Stimulated activated naive CD8-positive, alpha-beta T cell treated with anti-CD3 and anti-CD28 coated beads, Interleukin-15, Interleukin-2, amounts not matched to agents 100 ng/mL and 50 ng/mL, for 24 hours (primary cell): ENCODE data around the gene CASK.

ENCODE experiments used
- H3K27ac Mint-ChIP-seq: one replicate; pipeline ENCODE4 v1.8.0; 2021; ENCODE audit warnings: mild to moderate bottlenecking, mixed read lengths
- H3K27me3 Mint-ChIP-seq: one replicate; pipeline ENCODE4 v1.8.0; 2021; ENCODE audit warnings: mixed read lengths
- H3K36me3 Mint-ChIP-seq: one replicate; pipeline ENCODE4 v1.8.0; 2021; ENCODE audit warnings: low read depth, mixed read lengths
- H3K4me1 Mint-ChIP-seq: one replicate; pipeline ENCODE4 v1.8.0; 2021; ENCODE audit warnings: low read depth, mixed read lengths
- H3K4me3 Mint-ChIP-seq: one replicate; pipeline ENCODE4 v1.8.0; 2021; ENCODE audit warnings: mild to moderate bottlenecking, mixed read lengths
- H3K9me3 Mint-ChIP-seq: one replicate; pipeline ENCODE4 v1.8.0; 2021; ENCODE audit warnings: mixed read lengths

The CASK gene

GRCh38 chrX:41885724-41886123, 37.6 kb downstream of the CASK start:
- Mint-ChIP-seq H3K4me1 (peaks cover 51% of the 10 kb centered on the region), H3K27ac (no peak overlapping the region), H3K27me3 (no peaks in the 10 kb centered on the region), H3K9me3 (no peaks in the 10 kb centered on the region), H3K36me3 (peaks cover 7% of the 10 kb centered on the region), H3K4me3 (no peak overlapping the region)

GRCh38 chrX:41881166-41881565, 42.2 kb downstream of the CASK start:
- no peaks in the 10 kb centered on the region for H3K9me3 Mint-ChIP-seq
- no peak overlapping the region for H3K4me3 Mint-ChIP-seq
- H3K36me3 Mint-ChIP-seq, result peaks cover 3% of the 10 kb centered on the region
- H3K27ac Mint-ChIP-seq, result no peak overlapping the region
- H3K4me1 Mint-ChIP-seq, result peaks cover 45% of the 10 kb centered on the region
- no peaks in the 10 kb centered on the region for H3K27me3 Mint-ChIP-seq

DNA sequence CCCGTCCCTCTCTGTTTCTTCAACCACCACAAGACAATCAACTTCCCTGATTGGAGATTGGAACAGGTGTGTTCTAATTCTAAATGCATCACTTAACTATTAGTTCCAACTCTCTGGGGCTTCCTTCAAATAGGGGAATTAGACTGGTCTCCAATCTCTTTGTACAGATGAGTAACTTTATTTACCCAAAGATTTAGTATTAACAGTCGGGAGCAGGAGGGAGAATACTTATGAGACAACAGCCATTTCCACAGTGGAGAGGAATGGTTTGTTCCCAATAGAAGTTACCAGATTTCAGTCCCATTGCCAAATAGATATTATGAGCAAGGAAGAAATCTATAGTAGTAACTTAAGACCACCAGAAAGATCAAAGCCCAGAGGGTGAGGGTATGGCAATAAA, 46.2 kb downstream of the CASK start:
- Mint-ChIP-seq H3K9me3 (no peaks in the 10 kb centered on the region), H3K36me3 (no peaks in the 10 kb centered on the region), H3K4me1 (peaks cover 39% of the 10 kb centered on the region), H3K4me3 (no peak overlapping the region), H3K27me3 (no peaks in the 10 kb centered on the region), H3K27ac (no peak overlapping the region)

DNA sequence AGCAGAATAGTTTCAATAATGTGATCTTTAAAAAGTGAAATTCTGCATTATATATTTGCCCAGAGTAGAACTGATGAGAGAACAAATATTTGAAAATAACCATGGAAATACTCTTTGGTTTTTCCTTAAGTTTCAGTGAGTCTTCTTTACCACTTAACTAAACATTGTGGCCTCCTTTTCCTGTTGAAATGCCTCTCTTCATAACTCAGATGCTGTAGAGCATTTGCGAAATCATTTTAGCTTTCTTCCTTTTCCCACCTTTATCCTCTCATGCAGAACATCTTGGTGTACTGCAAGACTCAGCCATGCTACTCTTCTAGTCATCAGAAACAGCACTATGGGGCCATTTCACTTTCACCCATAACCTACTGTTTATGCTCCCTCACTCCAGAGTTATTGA, 48.2 kb downstream of the CASK start:
- no peaks in the 10 kb centered on the region for H3K27me3 Mint-ChIP-seq
- H3K27ac Mint-ChIP-seq, result no peak overlapping the region
- H3K4me3 Mint-ChIP-seq, result no peak overlapping the region
- peaks cover 33% of the 10 kb centered on the region for H3K4me1 Mint-ChIP-seq
- H3K36me3 Mint-ChIP-seq, result no peaks in the 10 kb centered on the region
- no peaks in the 10 kb centered on the region for H3K9me3 Mint-ChIP-seq

DNA sequence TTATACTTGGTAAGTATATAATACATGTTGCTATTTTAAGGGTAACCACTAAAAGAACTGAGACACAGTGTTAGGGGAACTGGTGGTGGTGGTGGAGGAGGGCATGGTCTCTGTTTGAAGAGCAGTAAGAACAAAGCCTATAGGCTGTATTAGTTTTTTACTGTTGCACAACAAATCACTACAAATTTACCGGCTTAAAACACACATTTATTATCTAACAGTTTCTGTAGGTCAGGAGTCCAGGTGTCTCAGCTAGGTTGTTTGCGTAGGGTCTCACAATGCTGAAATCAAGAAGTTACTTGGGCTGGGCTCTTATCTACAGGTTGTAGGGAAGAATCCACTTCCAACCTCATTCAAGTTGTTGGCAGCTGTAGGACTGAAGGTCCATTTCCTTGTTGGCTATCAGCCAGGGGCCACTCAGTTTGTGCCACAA, 52.6 kb downstream of the CASK start:
- peaks cover 6% of the 10 kb centered on the region for H3K36me3 Mint-ChIP-seq
- H3K4me1 Mint-ChIP-seq, result peaks cover 50% of the 10 kb centered on the region
- no peak overlapping the region for H3K4me3 Mint-ChIP-seq
- H3K27me3 Mint-ChIP-seq, result no peaks in the 10 kb centered on the region
- no peak overlapping the region for H3K27ac Mint-ChIP-seq
- H3K9me3 Mint-ChIP-seq, result peaks cover 6% of the 10 kb centered on the region

DNA sequence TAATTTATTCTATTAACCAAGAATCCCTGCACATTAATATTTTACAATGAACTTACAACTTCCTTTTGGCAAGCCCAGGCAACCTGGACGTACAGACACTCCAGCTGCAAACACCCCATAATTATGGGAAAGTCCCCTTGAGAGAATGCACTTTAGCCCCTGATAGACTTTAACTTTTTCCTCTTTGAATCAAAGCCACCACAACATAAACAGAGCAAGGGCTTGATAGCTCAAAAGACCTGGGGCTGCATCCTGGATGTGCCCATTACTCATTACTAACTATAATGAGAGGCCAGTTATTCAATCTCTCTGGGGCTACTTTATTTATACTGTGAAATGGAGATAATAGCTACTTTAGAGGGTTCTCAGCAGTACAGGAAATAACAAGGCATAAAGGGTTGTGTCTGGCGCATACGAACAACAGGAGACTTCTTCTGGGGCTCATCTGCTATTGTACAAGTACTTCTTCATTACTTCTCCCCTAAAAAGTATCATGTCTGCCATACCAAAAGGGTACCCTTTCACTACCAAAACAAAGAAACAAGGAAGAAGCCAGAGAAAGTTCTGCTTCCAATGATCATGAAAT, 54.9 kb downstream of the CASK start:
- H3K27ac Mint-ChIP-seq, result no peak overlapping the region
- no peak overlapping the region for H3K4me3 Mint-ChIP-seq
- peaks cover 62% of the 10 kb centered on the region for H3K4me1 Mint-ChIP-seq
- H3K27me3 Mint-ChIP-seq, result no peaks in the 10 kb centered on the region
- H3K9me3 Mint-ChIP-seq, result peaks cover 6% of the 10 kb centered on the region
- peaks cover 6% of the 10 kb centered on the region for H3K36me3 Mint-ChIP-seq

- H3K4me1 Mint-ChIP-seq, result peaks cover 45% of the 10 kb centered on the region
- H3K9me3 Mint-ChIP-seq, result peaks cover 6% of the 10 kb centered on the region
- peak overlapping the region; percentile 34 for H3K27ac Mint-ChIP-seq
- H3K4me3 Mint-ChIP-seq, result no peak overlapping the region
- H3K36me3 Mint-ChIP-seq, result peaks cover 6% of the 10 kb centered on the region
- H3K27me3 Mint-ChIP-seq, result no peaks in the 10 kb centered on the region
Observed at GRCh38 chrX:41863343-41864203, 59.8 kb downstream of the CASK start.

GRCh38 chrX:41862562-41863184, 60.7 kb downstream of the CASK start:
- H3K4me1 Mint-ChIP-seq, result peaks cover 40% of the 10 kb centered on the region
- peak overlapping the region; percentile 5 for H3K4me3 Mint-ChIP-seq
- peaks cover 6% of the 10 kb centered on the region for H3K9me3 Mint-ChIP-seq
- no peaks in the 10 kb centered on the region for H3K27me3 Mint-ChIP-seq
- peak overlapping the region; percentile 85 for H3K27ac Mint-ChIP-seq
- peaks cover 6% of the 10 kb centered on the region for H3K36me3 Mint-ChIP-seq

DNA sequence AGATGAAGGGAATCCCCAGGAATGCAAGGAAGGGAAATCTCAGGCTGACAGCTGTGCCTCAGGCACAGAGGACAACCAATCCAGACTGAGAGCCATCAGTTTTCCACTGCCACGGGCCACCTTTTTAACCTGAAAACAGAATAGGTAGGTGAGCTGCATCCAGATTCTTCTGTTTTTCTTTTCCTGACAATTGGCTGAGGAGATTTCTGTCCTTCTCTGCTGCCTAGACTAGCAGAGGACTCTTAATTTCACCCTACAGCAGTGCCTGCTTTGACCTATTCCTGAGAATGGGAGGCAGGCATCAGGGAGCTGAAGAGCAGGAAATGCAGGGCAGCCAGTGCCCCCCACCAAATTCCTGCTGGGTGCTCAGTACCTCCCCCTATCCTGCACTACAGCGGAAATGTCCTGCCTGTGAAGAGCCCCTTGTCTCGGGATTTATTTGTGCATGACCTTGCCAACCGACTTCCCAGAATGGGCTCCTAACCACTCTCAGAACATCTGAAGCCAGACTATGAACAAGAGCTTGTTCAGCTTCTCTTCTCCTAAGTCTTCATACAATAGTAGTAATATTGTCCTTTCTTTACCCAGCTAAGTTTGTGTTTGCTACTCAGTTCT, 65.1 kb downstream of the CASK start:
- Mint-ChIP-seq H3K27me3 (no peaks in the 10 kb centered on the region), H3K4me1 (peaks cover 27% of the 10 kb centered on the region), H3K9me3 (no peaks in the 10 kb centered on the region), H3K27ac (no peak overlapping the region), H3K36me3 (peaks cover 4% of the 10 kb centered on the region), H3K4me3 (no peak overlapping the region)

DNA sequence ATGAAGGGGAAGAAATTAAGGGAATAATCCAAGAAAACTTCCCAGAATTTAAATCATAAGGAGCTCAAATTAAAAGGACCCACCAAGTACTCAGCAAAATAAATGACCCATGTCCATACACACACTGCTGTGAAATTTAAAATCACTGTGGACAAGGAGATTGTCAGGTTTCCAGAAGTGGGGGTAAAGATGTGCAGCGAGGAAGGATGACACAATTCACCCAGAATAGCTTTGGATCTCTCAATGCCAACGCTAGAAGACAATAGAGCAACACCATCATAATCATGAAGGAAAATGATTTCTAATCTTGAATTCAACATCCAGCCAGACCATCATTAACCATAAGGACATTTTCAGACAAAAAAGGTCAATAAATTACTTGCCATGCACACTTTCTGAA, 65.7 kb downstream of the CASK start:
- peaks cover 21% of the 10 kb centered on the region for H3K4me1 Mint-ChIP-seq
- H3K36me3 Mint-ChIP-seq, result peaks cover 7% of the 10 kb centered on the region
- no peaks in the 10 kb centered on the region for H3K27me3 Mint-ChIP-seq
- H3K27ac Mint-ChIP-seq, result no peak overlapping the region
- no peak overlapping the region for H3K4me3 Mint-ChIP-seq
- no peaks in the 10 kb centered on the region for H3K9me3 Mint-ChIP-seq

- H3K9me3 Mint-ChIP-seq, result peaks cover 22% of the 10 kb centered on the region
- no peaks in the 10 kb centered on the region for H3K4me1 Mint-ChIP-seq
- no peaks in the 10 kb centered on the region for H3K27me3 Mint-ChIP-seq
- H3K36me3 Mint-ChIP-seq, result peaks cover 66% of the 10 kb centered on the region
- H3K27ac Mint-ChIP-seq, result no peak overlapping the region
- H3K4me3 Mint-ChIP-seq, result no peak overlapping the region
Observed at GRCh38 chrX:41846714-41847113, 76.6 kb downstream of the CASK start.

GRCh38 chrX:41837270-41837944, 85.9 kb downstream of the CASK start:
- Mint-ChIP-seq H3K27me3 (no peaks in the 10 kb centered on the region), H3K36me3 (peaks cover 13% of the 10 kb centered on the region), H3K4me3 (no peak overlapping the region), H3K27ac (no peak overlapping the region), H3K4me1 (peaks cover 14% of the 10 kb centered on the region), H3K9me3 (peaks cover 4% of the 10 kb centered on the region)

DNA sequence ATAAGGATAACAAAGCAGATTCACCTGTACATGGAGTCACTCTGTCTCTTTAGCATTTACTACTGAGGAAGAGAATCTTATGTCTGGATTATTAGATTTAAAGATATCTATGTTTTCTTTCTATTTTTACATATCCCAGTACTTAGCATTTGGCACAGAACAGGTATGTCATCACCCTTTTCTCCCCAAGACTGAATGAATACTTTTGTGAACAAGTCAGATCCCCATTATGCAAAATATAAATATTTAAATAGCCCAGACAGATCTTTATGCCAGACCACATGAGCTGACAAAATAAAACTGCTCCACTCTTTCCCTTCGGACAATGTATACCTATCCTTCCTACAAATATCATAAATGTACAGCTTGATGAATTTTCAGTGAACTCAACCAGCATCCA, 94.5 kb downstream of the CASK start:
- Mint-ChIP-seq H3K27me3 (no peaks in the 10 kb centered on the region), H3K27ac (no peak overlapping the region), H3K9me3 (no peaks in the 10 kb centered on the region), H3K4me3 (no peak overlapping the region), H3K4me1 (peaks cover 20% of the 10 kb centered on the region), H3K36me3 (peaks cover 19% of the 10 kb centered on the region)

- peaks cover 20% of the 10 kb centered on the region for H3K36me3 Mint-ChIP-seq
- no peaks in the 10 kb centered on the region for H3K9me3 Mint-ChIP-seq
- no peak overlapping the region for H3K4me3 Mint-ChIP-seq
- H3K27me3 Mint-ChIP-seq, result no peaks in the 10 kb centered on the region
- peaks cover 24% of the 10 kb centered on the region for H3K4me1 Mint-ChIP-seq
- H3K27ac Mint-ChIP-seq, result no peak overlapping the region
Observed at GRCh38 chrX:41827886-41828285, 95.5 kb downstream of the CASK start.
